Measurements from ENCODE around the gene GYPC.
A peak's percentile ranks its signal among the peaks of the same experiment; 100 is the strongest.

Gene GYPC

DNA sequence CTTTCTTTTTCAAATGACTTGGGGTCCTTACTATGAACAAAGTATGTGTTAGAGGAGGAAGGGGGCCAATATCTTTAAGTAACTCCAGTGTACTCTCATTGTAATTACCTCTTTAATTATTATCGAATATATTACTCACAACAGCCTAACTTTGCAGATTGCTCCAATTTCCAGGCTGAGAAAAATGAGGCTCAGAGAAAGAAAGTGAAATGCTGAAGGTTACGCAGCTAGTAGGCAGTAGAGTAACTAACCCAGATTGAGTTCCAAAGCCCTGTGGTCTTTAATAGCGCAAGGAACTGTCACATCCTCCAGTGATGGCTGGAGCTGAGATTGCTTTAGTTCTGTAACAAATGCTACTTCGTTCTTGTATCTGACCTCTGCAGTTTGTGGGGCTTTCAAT, 2.2 kb upstream of the GYPC start:
- no peak overlapping the region for H3K27ac ChIP-seq (replicated peaks)
- TF ChIP-seq REST (IDR thresholded peaks at IDR 0.05; ENCODE audit: insufficient replicate concordance, low read depth): no peak
- TF ChIP-seq POLR2AphosphoS5 (IDR thresholded peaks at IDR 0.05; ENCODE audit: low read depth): no peak
- no peak for TF ChIP-seq CTCF (IDR thresholded peaks at IDR 0.05; ENCODE audit: insufficient read depth, low read length)
- no peak for TF ChIP-seq GABPA (IDR thresholded peaks at IDR 0.05; ENCODE audit: low read depth)
- TF ChIP-seq SPI1 (IDR thresholded peaks at IDR 0.05; ENCODE audit: borderline replicate concordance, low read depth): no peak
- no peaks in the 10 kb centered on the region for H3K27me3 ChIP-seq (ENCODE audit: insufficient read depth, poor library complexity, severe bottlenecking)
- no peak overlapping the region for H3K4me3 ChIP-seq (replicated peaks; ENCODE audit: insufficient read depth, low read length)
- no peak for DNase-seq (ENCODE audit: low read depth in 1 of 2, low spot score in 1 of 2)

DNA sequence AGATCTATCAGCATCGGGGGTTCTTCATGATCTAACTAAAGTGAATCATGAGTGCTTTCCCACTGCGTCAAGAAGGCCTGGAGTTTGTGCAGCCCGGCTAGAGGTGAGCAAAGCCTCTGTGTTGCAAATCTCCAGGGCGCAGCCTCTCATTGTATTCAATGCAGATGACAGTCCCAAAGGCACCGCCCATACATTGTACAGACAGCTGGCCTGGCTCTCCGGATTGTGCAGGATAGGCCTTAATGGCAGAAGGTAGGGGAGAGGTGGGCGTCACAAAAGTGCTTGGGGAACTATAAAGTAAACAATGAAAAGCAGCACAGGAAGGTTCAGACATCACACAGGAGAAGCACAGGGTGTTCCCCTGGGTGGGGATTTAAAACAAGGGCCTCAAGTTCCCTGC, 907 bp upstream of the GYPC start:
- peak in 1 of 2 experiments; percentile 5 for DNase-seq (ENCODE audit: low read depth in 1 of 2, low spot score in 1 of 2)
- TF ChIP-seq POLR2AphosphoS5 (IDR thresholded peaks at IDR 0.05; ENCODE audit: low read depth): no peak
- TF ChIP-seq SPI1 (IDR thresholded peaks at IDR 0.05; ENCODE audit: borderline replicate concordance, low read depth): no peak
- TF ChIP-seq REST (IDR thresholded peaks at IDR 0.05; ENCODE audit: insufficient replicate concordance, low read depth): no peak
- TF ChIP-seq CTCF (IDR thresholded peaks at IDR 0.05; ENCODE audit: insufficient read depth, low read length): no peak
- TF ChIP-seq GABPA (IDR thresholded peaks at IDR 0.05; ENCODE audit: low read depth): no peak
- Histone ChIP-seq H3K4me3 (replicated peaks; ENCODE audit: insufficient read depth, low read length) (no peak overlapping the region), H3K27ac (replicated peaks) (peak overlapping the region; percentile 96), H3K27me3 (ENCODE audit: insufficient read depth, poor library complexity, severe bottlenecking) (no peaks in the 10 kb centered on the region)

GRCh38 chr2:126656431-126657147, 631 bp downstream of the GYPC start:
- H3K4me3 ChIP-seq (replicated peaks; ENCODE audit: insufficient read depth, low read length): peak overlapping the region; percentile 57
- peak in 1 of 2 experiments; percentile 66 for DNase-seq (ENCODE audit: low read depth in 1 of 2, low spot score in 1 of 2)
- TF ChIP-seq SPI1 (IDR thresholded peaks at IDR 0.05; ENCODE audit: borderline replicate concordance, low read depth): no peak
- TF ChIP-seq GABPA (IDR thresholded peaks at IDR 0.05; ENCODE audit: low read depth): 0 out of 2 replicates have a peak, but pooled peaks have one; percentile 9
- no peaks in the 10 kb centered on the region for H3K27me3 ChIP-seq (ENCODE audit: insufficient read depth, poor library complexity, severe bottlenecking)
- H3K27ac ChIP-seq (replicated peaks): peak overlapping the region; percentile 96

DNA sequence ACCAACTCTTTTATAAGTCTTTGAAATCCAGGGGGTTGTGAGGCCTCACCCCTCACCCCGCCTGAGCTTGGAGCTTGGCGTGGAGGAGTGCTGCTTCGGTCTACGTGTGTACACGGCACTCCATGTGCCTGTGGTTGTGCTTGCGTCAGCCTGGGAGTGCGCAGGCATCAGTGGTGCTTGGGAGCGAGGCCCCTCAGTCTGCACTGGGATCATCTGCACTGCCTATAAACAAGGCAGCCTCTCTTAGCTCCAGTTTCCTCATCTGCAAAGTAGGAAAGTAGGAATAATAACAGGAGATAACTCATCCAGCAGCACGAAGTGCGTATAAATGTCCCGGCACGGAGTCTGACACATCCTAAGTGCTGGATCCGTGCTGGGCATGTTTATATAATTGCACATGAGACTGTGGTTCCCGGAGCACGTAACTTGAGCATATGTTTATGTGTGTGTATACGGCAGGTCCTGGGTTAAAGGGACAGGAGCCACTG, 1.2 kb downstream of the GYPC start:
- TF ChIP-seq POLR2AphosphoS5 (IDR thresholded peaks at IDR 0.05; ENCODE audit: low read depth): peak; percentile 77
- TF ChIP-seq GABPA (IDR thresholded peaks at IDR 0.05; ENCODE audit: low read depth): no peak
- Histone ChIP-seq H3K27me3 (ENCODE audit: insufficient read depth, poor library complexity, severe bottlenecking) (no peaks in the 10 kb centered on the region), H3K27ac (replicated peaks) (peak overlapping the region; percentile 96), H3K4me3 (replicated peaks; ENCODE audit: insufficient read depth, low read length) (peak overlapping the region; percentile 57)
- DNase-seq (ENCODE audit: low read depth in 1 of 2, low spot score in 1 of 2): peak in 1 of 2 experiments; percentile 80
